H1 (cell line): ENCODE data around the gene ADARB2. TPM values are rescaled to one million over a fixed set of nuclear protein-coding genes. Genes with fewer than 3 reads are reported as not detected.

ENCODE experiments used
- CTCF ChIA-PET: fragments of 300-600 bp; sonication (Branson Sonifier 250); formaldehyde crosslinking; loops from one replicate; lab custom pipeline; 2021; ENCODE audit not compliant: partially characterized antibody; lab: Charles Lee
- POLR2A ChIA-PET: fragments of 300-600 bp; sonication (Branson Sonifier 250); formaldehyde crosslinking; loops from one replicate; lab custom pipeline; 2021; ENCODE audit warnings: inconsistent platforms; ENCODE audit not compliant: partially characterized antibody; lab: Charles Lee
- DNase-seq, 2 experiments: peaks; one replicate each; pipeline versions ENCODE4 v3.0.0 to v3.0.0-alpha.2; 2010 to 2022; ENCODE audit warnings: low spot score in 2 of 2, low read depth in 1 of 2, mixed read lengths in 1 of 2
- FAIRE-seq: peaks from 2 replicates; lab custom pipeline; 2011; peaks lifted over from hg19 to GRCh38; lab: Jason Lieb, UNC
- H2AFZ ChIP-seq: 2 replicates; pipeline ENCODE4 v1.8.1; 2012; ENCODE audit warnings: low read length, inconsistent platforms
- H2AK5ac ChIP-seq: 2 replicates; pipeline ENCODE4 v1.6.1; 2013; ENCODE audit warnings: low read depth, low read length
- H2BK120ac ChIP-seq: replicated peaks from 2 replicates; pipeline ENCODE3; 2013; ENCODE audit warnings: low read depth, low read length, inconsistent platforms
- H2BK12ac ChIP-seq: 2 replicates; pipeline ENCODE4 v1.6.1; 2013; ENCODE audit warnings: low read depth, low read length
- H2BK15ac ChIP-seq: 2 replicates; pipeline ENCODE4 v1.6.1; 2013; ENCODE audit warnings: low read length
- H2BK20ac ChIP-seq: 2 replicates; pipeline ENCODE4 v1.6.1; 2013; ENCODE audit warnings: low read length
- H2BK5ac ChIP-seq: 2 replicates; pipeline ENCODE4 v1.6.1; 2013; ENCODE audit warnings: low read depth, low read length
- H3K14ac ChIP-seq: 2 replicates; pipeline ENCODE4 v1.6.1; 2013; ENCODE audit warnings: inconsistent platforms; ENCODE audit not compliant: insufficient read length
- H3K18ac ChIP-seq: 2 replicates; pipeline ENCODE4 v1.6.1; 2013; ENCODE audit warnings: low read length; ENCODE audit errors: extremely low read depth
- H3K23ac ChIP-seq: 2 replicates; pipeline ENCODE4 v1.6.1; 2013; ENCODE audit warnings: inconsistent platforms; ENCODE audit not compliant: insufficient read length
- H3K23me2 ChIP-seq: 2 replicates; pipeline ENCODE4 v1.6.1; 2013; ENCODE audit warnings: low read depth, low read length
- H3K27ac ChIP-seq: 2 replicates; pipeline ENCODE4 v1.6.1; 2011; ENCODE audit warnings: low read depth, low read length, inconsistent platforms
- H3K27me3 ChIP-seq, 4 experiments: replicated peaks in 1 of 4; 1 replicate in 1 of 4; 2 replicates in 3 of 4; pipeline versions ENCODE4 v1.6.1 to v1.8.1; 2011 to 2013; ENCODE audit warnings: low read length in 3 of 4, mild to moderate bottlenecking in 3 of 4, inconsistent platforms in 2 of 4, mixed read lengths in 2 of 4, moderate library complexity in 1 of 4; ENCODE audit not compliant: control insufficient read depth in 3 of 4, insufficient read depth in 3 of 4; ENCODE audit errors: extremely low read depth in 1 of 4
- H3K36me3 ChIP-seq, 4 experiments: 2 replicates each; pipeline versions ENCODE4 v1.6.1 to v1.8.1; 2011 to 2013; ENCODE audit warnings: mild to moderate bottlenecking in 4 of 4, low read length in 3 of 4, moderate library complexity in 2 of 4, control low read depth in 1 of 4, inconsistent platforms in 1 of 4; ENCODE audit not compliant: insufficient read depth in 4 of 4, control insufficient read depth in 2 of 4
- H3K4ac ChIP-seq: replicated peaks from 2 replicates; pipeline ENCODE3; 2013; ENCODE audit warnings: low read length, low read depth, mixed read lengths, inconsistent platforms; ENCODE audit not compliant: insufficient read length
- H3K4me1 ChIP-seq, 4 experiments: replicated peaks in 1 of 4; 1 replicate in 1 of 4; 2 replicates in 3 of 4; pipeline versions ENCODE4 v1.6.1 to v1.8.1; 2011 to 2013; ENCODE audit warnings: low read length in 3 of 4, inconsistent platforms in 2 of 4, mixed read lengths in 1 of 4; ENCODE audit not compliant: insufficient read depth in 4 of 4, control insufficient read depth in 3 of 4
- H3K4me2 ChIP-seq, 2 experiments: 2 replicates each; pipeline versions ENCODE4 v1.6.1 to v1.8.1; 2011 to 2013; ENCODE audit warnings: low read depth in 2 of 2, low read length in 2 of 2, control low read depth in 1 of 2, inconsistent platforms in 1 of 2, mild to moderate bottlenecking in 1 of 2; ENCODE audit not compliant: insufficient read depth in 1 of 2
- H3K4me3 ChIP-seq, 4 experiments: fragments of 200-600, 300-600 bp in 1 of 4; sonication (generic), shearing (Covaris generic), sonication (Bioruptor Twin) in 1 of 4; 2 replicates each; pipeline versions ENCODE4 v1.5.1 to v1.8.1; 2011 to 2016; ENCODE audit warnings: low read length in 4 of 4, low read depth in 3 of 4, control low read depth in 2 of 4, inconsistent platforms in 2 of 4, mild to moderate bottlenecking in 2 of 4, mixed read lengths in 1 of 4, moderate library complexity in 1 of 4; ENCODE audit not compliant: insufficient read depth in 2 of 4; ENCODE audit errors: extremely low read depth in 1 of 4
- H3K56ac ChIP-seq: replicated peaks from 2 replicates; pipeline ENCODE3; 2013; ENCODE audit warnings: low read depth, mild to moderate bottlenecking, mixed read lengths, low read length, inconsistent platforms; ENCODE audit not compliant: insufficient read length
- H3K79me1 ChIP-seq: 2 replicates; pipeline ENCODE4 v1.6.1; 2013; ENCODE audit warnings: low read depth, low read length, control low read depth
- H3K79me2 ChIP-seq, 2 experiments: 2 replicates each; pipeline versions ENCODE4 v1.6.1 to v1.8.1; 2012 to 2013; ENCODE audit warnings: low read length in 2 of 2, mild to moderate bottlenecking in 2 of 2, inconsistent platforms in 1 of 2; ENCODE audit not compliant: insufficient read depth in 2 of 2, control insufficient read depth in 1 of 2
- H3K9ac ChIP-seq, 4 experiments: replicated peaks in 1 of 4; 1 replicate in 1 of 4; 2 replicates in 3 of 4; pipeline versions ENCODE4 v1.6.1 to v1.8.1; 2011 to 2013; ENCODE audit warnings: low read depth in 3 of 4, low read length in 3 of 4, control low read depth in 2 of 4, mild to moderate bottlenecking in 2 of 4, moderate library complexity in 2 of 4, inconsistent platforms in 1 of 4; ENCODE audit errors: extremely low read depth in 1 of 4
- H3K9me3 ChIP-seq, 2 experiments: 2 replicates each; pipeline versions ENCODE4 v1.6.1 to v1.8.1; 2012 to 2013; ENCODE audit warnings: mild to moderate bottlenecking in 2 of 2, moderate library complexity in 2 of 2, control low read depth in 1 of 2, inconsistent platforms in 1 of 2, low read depth in 1 of 2, low read length in 1 of 2, mixed read lengths in 1 of 2; ENCODE audit not compliant: insufficient read depth in 2 of 2
- H4K20me1 ChIP-seq, 2 experiments: replicated peaks in 1 of 2; 2 replicates each; pipeline versions ENCODE3 to v1.8.1; 2011 to 2013; ENCODE audit warnings: inconsistent platforms in 2 of 2, low read length in 2 of 2, mild to moderate bottlenecking in 1 of 2; ENCODE audit not compliant: insufficient read depth in 2 of 2, control insufficient read depth in 1 of 2
- H4K5ac ChIP-seq: 2 replicates; pipeline ENCODE4 v1.6.1; 2013; ENCODE audit warnings: low read length, low read depth, mixed read lengths, inconsistent platforms; ENCODE audit not compliant: insufficient read length
- H4K8ac ChIP-seq: 2 replicates; pipeline ENCODE4 v1.8.0; 2013; ENCODE audit warnings: mild to moderate bottlenecking, moderate library complexity, low read length, inconsistent platforms; ENCODE audit not compliant: insufficient read depth; ENCODE audit errors: extremely low read depth
- H4K91ac ChIP-seq: replicated peaks from 2 replicates; pipeline ENCODE3; 2013; ENCODE audit warnings: low read length, mixed read lengths, inconsistent platforms; ENCODE audit not compliant: insufficient read length
- BRCA1 ChIP-seq: IDR thresholded peaks from 2 replicates; pipeline ENCODE4 v1.6.1; 2012; ENCODE audit warnings: low read depth, low read length, improper control_type of control experiment
- HDAC2 ChIP-seq, 2 experiments: fragments of 300-600 bp in 1 of 2; sonication (generic) in 1 of 2; IDR thresholded peaks; 2 replicates each; pipeline ENCODE4 v1.6.1; 2011 to 2012; ENCODE audit warnings: low read depth in 2 of 2, low read length in 2 of 2, mild to moderate bottlenecking in 2 of 2, moderate library complexity in 2 of 2, borderline replicate concordance in 1 of 2, inconsistent platforms in 1 of 2
- POU5F1 ChIP-seq: IDR thresholded peaks from 2 replicates; pipeline ENCODE4 v1.6.1; 2011; ENCODE audit warnings: low read depth, mild to moderate bottlenecking, low read length, moderate library complexity
- SUZ12 ChIP-seq: fragments of 200-600 bp; sonication (generic); IDR thresholded peaks from 2 replicates; pipeline ENCODE4 v1.6.1; 2012; ENCODE audit warnings: mild to moderate bottlenecking, inconsistent platforms, low read length, moderate library complexity, mixed read lengths
- WGBS, 2 experiments: shearing (Covaris generic) in 1 of 2; methylation state at CpG; one replicate each; pipeline versions ENCODE4 v1.1.6 to v1.1.7; 2013 to 2015; ENCODE audit warnings: low lambda C conversion rate in 2 of 2, mixed read lengths in 2 of 2, inconsistent platforms in 1 of 2, low coverage in 1 of 2, missing lambda C conversion rate in 1 of 2; ENCODE audit not compliant: insufficient replicate concordance in 2 of 2, insufficient coverage in 1 of 2, insufficient read length in 1 of 2; ENCODE audit errors: extremely low coverage in 1 of 2, missing lambda C conversion rate in 1 of 2; 5-methylcytosine and 5-hydroxymethylcytosine counted together
- polyA plus RNA-seq, 7 experiments: library from polyadenylated mRNA; depleted of rRNA in 3 of 7; stranded (reverse) in 5 of 7; unstranded in 2 of 7; fragments of >200 nt in 5 of 7; fragments of 200-250 nt in 2 of 7; gene quantifications; 1 replicate in 5 of 7; 2 replicates in 1 of 7; 4 replicates in 1 of 7; pipeline versions ENCODE4 v1.2.1 to v1.2.3, GENCODE V29; 2011 to 2013; ENCODE audit warnings: missing spikeins in 2 of 7, mixed read lengths in 2 of 7
- total RNA-seq: library from RNA; stranded (reverse); fragmentation: NEBNext Ultra II Directional; extraction: Animal tissue kit (Norgen Biotek cat#: 25700); gene quantifications from 2 replicates; pipeline ENCODE4 v1.2.1, GENCODE V29; 2021

Gene ADARB2
- total and polyA plus RNA-seq, 2 of the 8 experiments (the other 6 are each of a cell fraction or from before 2014, with no cell fraction given), result 2.2 to 2.8 TPM

DNA sequence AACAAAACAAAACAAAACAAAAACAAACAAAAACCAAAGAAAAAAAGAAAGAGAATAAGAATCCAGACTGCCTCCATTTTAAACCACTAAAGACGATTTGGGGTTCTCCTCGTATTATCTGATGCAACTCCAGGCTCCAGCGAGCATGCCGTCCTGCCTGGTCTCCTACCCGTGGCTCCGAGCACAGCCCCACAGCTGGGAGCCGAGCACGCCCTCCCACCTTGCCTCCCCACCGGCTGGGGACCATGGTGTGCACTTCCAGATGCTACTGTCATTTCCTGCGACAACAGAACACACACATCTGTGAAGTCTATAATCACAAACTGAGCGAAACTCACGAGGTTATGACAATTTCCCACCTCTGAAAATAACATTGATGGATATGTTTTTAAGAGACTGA lies 113.1 kb downstream of the ADARB2 start:
- Histone ChIP-seq H3K4me3 (no peak overlapping the region), H3K27me3 (no peaks in the 10 kb centered on the region), H3K23me2 (no peaks in the 10 kb centered on the region), H4K91ac (no peak overlapping the region), H3K36me3 (no peaks in the 10 kb centered on the region), H3K79me2 (no peaks in the 10 kb centered on the region), H2AFZ (no peak overlapping the region), H3K56ac (no peak overlapping the region), H3K9ac (no peak overlapping the region), H4K8ac (no peak overlapping the region), H4K5ac (no peak overlapping the region), H3K4ac (no peak overlapping the region), H2BK5ac (no peak overlapping the region), H3K27ac (no peak overlapping the region), H2BK120ac (no peak overlapping the region), H3K4me1 (peaks cover 0 to 1% (median 0%) of the 10 kb centered on the region in 4 experiments; a peak in 2 of 7 replicates), H3K14ac (no peak overlapping the region), H3K18ac (no peak overlapping the region), H3K23ac (no peak overlapping the region), H2BK15ac (no peak overlapping the region), H2BK20ac (no peak overlapping the region), H3K4me2 (no peak overlapping the region), H3K9me3 (no peaks in the 10 kb centered on the region), H2AK5ac (no peak overlapping the region), H3K79me1 (no peaks in the 10 kb centered on the region), H4K20me1 (peaks cover 0 to 3% of the 10 kb centered on the region in 2 experiments), H2BK12ac (no peak overlapping the region)
- POLR2A ChIA-PET, result no interaction called here
- WGBS, 2 experiments, result 91% methylated on average over 12 of the region's 12 CpGs; no CpG with 5 or more reads in 1 of the 2 experiments
- CTCF ChIA-PET, result no interaction called here
- DNase-seq, result no peak
- FAIRE-seq, result no peak
- TF ChIP-seq POU5F1, result no peak
- TF ChIP-seq SUZ12, result no peak
- TF ChIP-seq HDAC2 (IDR thresholded peaks at IDR 0.05; ENCODE audit: borderline replicate concordance in 1 of 2, low read depth in 2 of 2, low read length in 2 of 2), result no peak
- no peak for TF ChIP-seq BRCA1
